Measurements from ENCODE around the gene CXCL14.

Gene CXCL14

DNA sequence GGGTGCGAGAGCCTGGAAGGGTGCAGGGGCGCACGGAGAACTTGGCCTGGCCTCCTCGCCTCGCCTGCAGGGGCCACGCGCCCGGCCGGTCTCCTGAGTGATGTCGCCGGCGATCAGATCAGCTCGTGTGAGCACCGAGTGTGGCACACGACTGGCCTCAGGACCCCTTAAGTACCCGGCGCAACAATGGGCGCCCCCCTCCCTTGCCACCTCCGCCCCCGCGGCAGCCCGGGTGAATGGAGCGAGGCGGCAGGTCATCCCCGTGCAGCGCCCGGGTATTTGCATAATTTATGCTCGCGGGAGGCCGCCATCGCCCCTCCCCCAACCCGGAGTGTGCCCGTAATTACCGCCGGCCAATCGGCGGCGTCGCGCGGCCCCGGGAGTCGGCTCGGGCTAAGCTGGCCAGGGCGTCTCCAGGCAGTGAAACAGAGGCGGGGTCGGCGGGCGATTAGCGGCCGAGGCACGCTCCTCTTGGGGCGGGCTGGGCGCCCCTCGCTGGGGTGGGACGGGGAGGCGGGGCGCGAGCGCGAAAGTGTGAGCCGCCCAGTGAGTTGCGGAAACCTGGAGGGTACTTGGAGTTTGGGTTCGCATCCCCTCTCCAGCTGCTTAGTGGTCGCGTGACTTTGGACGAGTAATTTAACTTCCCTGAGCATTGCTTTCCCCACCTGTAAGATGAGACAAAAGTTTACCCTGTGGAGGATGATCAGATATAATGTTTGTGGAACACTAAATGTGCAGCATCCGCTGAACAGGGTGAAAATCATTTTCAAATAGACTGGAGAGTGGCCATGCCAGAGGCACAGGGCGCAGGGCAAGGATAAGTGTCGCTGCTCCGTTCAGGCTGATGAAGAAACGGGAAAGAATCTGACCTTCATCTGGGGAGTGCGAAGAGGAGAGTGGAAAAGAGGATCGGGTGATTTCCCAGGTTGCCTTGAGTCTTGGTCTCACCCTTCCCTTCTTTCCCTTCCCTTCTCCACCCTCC lies 42.7 kb downstream of the CXCL14 start, which contains the start of gene NEUROG1:
TSS of gene NEUROG1 (minus strand) at position 145 of the 982 bp plus-strand sequence. CDS start 274 bp downstream, outside the sequence.
- Histone ChIP-seq H3K4me3 (ENCODE audit: low read length in 2 of 2) (peak within 1 kb of the TSS in 1 of 2 donors; percentile 67), H4K8ac (ENCODE audit: low read depth, low read length) (no peak within 1 kb of the TSS), H4K91ac (ENCODE audit: low read depth, low read length, poor library complexity) (no peak within 1 kb of the TSS), H2BK15ac (ENCODE audit: low read length) (no peak within 1 kb of the TSS), H2BK5ac (ENCODE audit: low read length) (no peak within 1 kb of the TSS), H3K18ac (ENCODE audit: low read length) (peak within 1 kb of the TSS; percentile 87), H3K9ac (ENCODE audit: low read depth, low read length, poor library complexity) (peak within 1 kb of the TSS; percentile 1), H3K27ac (replicated peaks; ENCODE audit: low read length) (no peak within 1 kb of the TSS), H2AK5ac (ENCODE audit: low read depth, low read length) (peak within 1 kb of the TSS; percentile 76), H3K4me2 (ENCODE audit: insufficient read depth, low read length, poor library complexity, severe bottlenecking) (peak within 1 kb of the TSS; percentile 53), H3K9me3 (replicated peaks in 1 of 2; ENCODE audit: control insufficient read depth in 2 of 2, insufficient read depth in 1 of 2, low read depth in 1 of 2, low read length in 2 of 2) (peaks cover 0 to 16% of the 10 kb centered on the region in 2 donors), H2BK12ac (ENCODE audit: low read length) (peak within 1 kb of the TSS; percentile 31), H3K23ac (ENCODE audit: low read depth, low read length, poor library complexity) (peak within 1 kb of the TSS; percentile 87), H3K14ac (ENCODE audit: low read length) (peak within 1 kb of the TSS; percentile 42), H2AFZ (ENCODE audit: low read length) (peak within 1 kb of the TSS; percentile 82), H3K4ac (ENCODE audit: low read length) (no peak within 1 kb of the TSS), H3K36me3 (replicated peaks in 1 of 2; ENCODE audit: control insufficient read depth in 2 of 2, insufficient read depth in 2 of 2, low read length in 2 of 2) (no peaks in the 10 kb centered on the region), H3K79me1 (ENCODE audit: low read depth, low read length) (no peaks in the 10 kb centered on the region), H3K4me1 (ENCODE audit: control insufficient read depth in 2 of 2, insufficient read depth in 1 of 2, low read depth in 1 of 2, low read length in 2 of 2) (peaks cover 7 to 10% of the 10 kb centered on the region in 2 donors), H3K27me3 (ENCODE audit: control insufficient read depth in 3 of 3, insufficient read depth in 3 of 3, low read depth in 1 of 3, low read length in 3 of 3) (peaks cover 28 to 94% (median 91%) of the 10 kb centered on the region in 3 experiments), H2BK120ac (ENCODE audit: low read depth, low read length) (no peak within 1 kb of the TSS)
- no CpG with 5 or more reads among the region's 74 CpGs for WGBS, 2 donors (ENCODE audit: extremely low coverage in 2 of 2, insufficient read length in 2 of 2, insufficient replicate concordance in 1 of 2)
- peak; percentile 84 for DNase-seq (ENCODE audit: low spot score)

DNA sequence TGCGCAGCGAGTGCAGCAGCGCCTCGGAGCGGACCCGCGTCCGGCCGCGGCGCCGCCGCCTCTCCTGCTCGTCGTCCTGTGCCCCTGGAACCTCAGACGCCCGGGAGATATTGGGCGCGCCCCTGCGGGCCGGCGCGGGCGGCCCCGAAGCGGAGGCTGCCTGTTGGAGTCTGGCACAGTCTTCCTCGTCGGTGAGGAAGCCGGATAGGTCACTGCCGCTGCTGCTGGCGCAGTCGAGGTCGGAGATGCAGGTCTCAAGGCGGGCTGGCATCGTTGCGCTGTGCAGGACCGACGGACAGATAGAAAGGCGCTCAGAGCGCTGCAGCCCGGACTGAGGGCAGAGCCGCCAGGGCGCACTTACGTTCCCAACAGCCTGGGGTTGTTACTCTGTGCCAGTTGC lies 43.4 kb downstream of the CXCL14 start:
- no peak overlapping the region for H3K27ac ChIP-seq (replicated peaks; ENCODE audit: low read length)
- peak overlapping the region; percentile 87 for H3K23ac ChIP-seq (ENCODE audit: low read depth, low read length, poor library complexity)
- peak overlapping the region; percentile 87 for H3K18ac ChIP-seq (ENCODE audit: low read length)
- peaks cover 0 to 16% of the 10 kb centered on the region in 2 donors for H3K9me3 ChIP-seq (replicated peaks in 1 of 2; ENCODE audit: control insufficient read depth in 2 of 2, insufficient read depth in 1 of 2, low read depth in 1 of 2, low read length in 2 of 2)
- H4K91ac ChIP-seq (ENCODE audit: low read depth, low read length, poor library complexity), result no peak overlapping the region
- H4K8ac ChIP-seq (ENCODE audit: low read depth, low read length), result no peak overlapping the region
- H3K27me3 ChIP-seq (ENCODE audit: control insufficient read depth in 3 of 3, insufficient read depth in 3 of 3, low read depth in 1 of 3, low read length in 3 of 3), result peaks cover 26 to 93% (median 90%) of the 10 kb centered on the region in 3 experiments
- peak overlapping the region; percentile 31 for H2BK12ac ChIP-seq (ENCODE audit: low read length)
- peak overlapping the region; percentile 76 for H2AK5ac ChIP-seq (ENCODE audit: low read depth, low read length)
- peak overlapping the region; percentile 1 for H3K9ac ChIP-seq (ENCODE audit: low read depth, low read length, poor library complexity)
- no peak overlapping the region for H2BK120ac ChIP-seq (ENCODE audit: low read depth, low read length)
- H3K4me1 ChIP-seq (ENCODE audit: control insufficient read depth in 2 of 2, insufficient read depth in 1 of 2, low read depth in 1 of 2, low read length in 2 of 2), result peaks cover 7 to 10% of the 10 kb centered on the region in 2 donors
- peak overlapping the region; percentile 82 for H2AFZ ChIP-seq (ENCODE audit: low read length)
- no peak overlapping the region for H2BK15ac ChIP-seq (ENCODE audit: low read length)
- peak overlapping the region; percentile 53 for H3K4me2 ChIP-seq (ENCODE audit: insufficient read depth, low read length, poor library complexity, severe bottlenecking)
- no peak for DNase-seq (ENCODE audit: low spot score)
- H2BK5ac ChIP-seq (ENCODE audit: low read length), result no peak overlapping the region
- no CpG with 5 or more reads among the region's 44 CpGs for whole genome bisulfite sequencing, 2 donors (ENCODE audit: extremely low coverage in 2 of 2, insufficient read length in 2 of 2, insufficient replicate concordance in 1 of 2)
- H3K14ac ChIP-seq (ENCODE audit: low read length), result peak overlapping the region; percentile 42
- peak overlapping the region in 1 of 2 donors; percentile 67 for H3K4me3 ChIP-seq (ENCODE audit: low read length in 2 of 2)
- no peaks in the 10 kb centered on the region for H3K36me3 ChIP-seq (replicated peaks in 1 of 2; ENCODE audit: control insufficient read depth in 2 of 2, insufficient read depth in 2 of 2, low read length in 2 of 2)
- no peak overlapping the region for H3K4ac ChIP-seq (ENCODE audit: low read length)
- H3K79me1 ChIP-seq (ENCODE audit: low read depth, low read length), result no peaks in the 10 kb centered on the region

GRCh38 chr5:135534609-135535419 lies 44.0 kb downstream of the CXCL14 start:
- H3K4me3 ChIP-seq (ENCODE audit: low read length in 2 of 2), result peak overlapping the region in 1 of 2 donors; percentile 60
- WGBS, 2 donors (ENCODE audit: extremely low coverage in 2 of 2, insufficient read length in 2 of 2, insufficient replicate concordance in 1 of 2), result no CpG with 5 or more reads among the region's 61 CpGs
- peaks cover 26 to 93% (median 84%) of the 10 kb centered on the region in 3 experiments for H3K27me3 ChIP-seq (ENCODE audit: control insufficient read depth in 3 of 3, insufficient read depth in 3 of 3, low read depth in 1 of 3, low read length in 3 of 3)
- peak overlapping the region; percentile 31 for H2BK12ac ChIP-seq (ENCODE audit: low read length)
- peak overlapping the region; percentile 82 for H2AFZ ChIP-seq (ENCODE audit: low read length)
- H3K27ac ChIP-seq (replicated peaks; ENCODE audit: low read length), result no peak overlapping the region
- peak overlapping the region; percentile 9 for H3K18ac ChIP-seq (ENCODE audit: low read length)
- no peak overlapping the region for H2BK5ac ChIP-seq (ENCODE audit: low read length)
- no peak overlapping the region for H3K9ac ChIP-seq (ENCODE audit: low read depth, low read length, poor library complexity)
- no peak overlapping the region for H3K4ac ChIP-seq (ENCODE audit: low read length)
- no peak overlapping the region for H2BK120ac ChIP-seq (ENCODE audit: low read depth, low read length)
- H3K9me3 ChIP-seq (replicated peaks in 1 of 2; ENCODE audit: control insufficient read depth in 2 of 2, insufficient read depth in 1 of 2, low read depth in 1 of 2, low read length in 2 of 2), result peaks cover 0 to 16% of the 10 kb centered on the region in 2 donors
- H4K8ac ChIP-seq (ENCODE audit: low read depth, low read length), result no peak overlapping the region
- H3K36me3 ChIP-seq (replicated peaks in 1 of 2; ENCODE audit: control insufficient read depth in 2 of 2, insufficient read depth in 2 of 2, low read length in 2 of 2), result no peaks in the 10 kb centered on the region
- no peak for DNase-seq (ENCODE audit: low spot score)
- peak overlapping the region; percentile 49 for H3K4me2 ChIP-seq (ENCODE audit: insufficient read depth, low read length, poor library complexity, severe bottlenecking)
- peaks cover 7 to 10% of the 10 kb centered on the region in 2 donors for H3K4me1 ChIP-seq (ENCODE audit: control insufficient read depth in 2 of 2, insufficient read depth in 1 of 2, low read depth in 1 of 2, low read length in 2 of 2)
- H3K14ac ChIP-seq (ENCODE audit: low read length), result no peak overlapping the region
- H3K23ac ChIP-seq (ENCODE audit: low read depth, low read length, poor library complexity), result peak overlapping the region; percentile 15
- H4K91ac ChIP-seq (ENCODE audit: low read depth, low read length, poor library complexity), result no peak overlapping the region
- H2BK15ac ChIP-seq (ENCODE audit: low read length), result no peak overlapping the region
- H3K79me1 ChIP-seq (ENCODE audit: low read depth, low read length), result no peaks in the 10 kb centered on the region
- H2AK5ac ChIP-seq (ENCODE audit: low read depth, low read length), result no peak overlapping the region

All from neuronal stem cell (in vitro differentiated cells).